GM19324 (cell line): Measurements from ENCODE around the gene NRXN3.
"Not testable (repeated sequence)": the region's sequence is repeated elsewhere in the genome, so short reads cannot be mapped to it uniquely, and the experiment has no call there.

Experiments used
- ATAC-seq: cut with Tn5 transposase; IDR thresholded peaks from one replicate; pipeline ENCODE4 v1.9.1; 2021; ENCODE audit warnings: mild to moderate bottlenecking, moderate library complexity; ENCODE audit not compliant: unreplicated experiment, low FRiP score

Gene NRXN3

GRCh38 chr14:78561074-78561473 lies 390.9 kb downstream of the NRXN3 start:
- no peak for ATAC-seq

- ATAC-seq: peak; percentile 85
These were observed 396.1 kb downstream of the NRXN3 start for GRCh38 chr14:78566026-78566858.

- ATAC-seq: peak; percentile 18
These were observed 396.6 kb downstream of the NRXN3 start for GRCh38 chr14:78566859-78567172.

- no peak for ATAC-seq
These were observed 397.2 kb downstream of the NRXN3 start for GRCh38 chr14:78567343-78567742.

- ATAC-seq: not testable (repeated sequence)
These were observed 403.6 kb downstream of the NRXN3 start for GRCh38 chr14:78573736-78574135.

GRCh38 chr14:78576437-78577166 lies 406.4 kb downstream of the NRXN3 start:
- no peak for ATAC-seq

GRCh38 chr14:78581229-78581628 lies 411.1 kb downstream of the NRXN3 start:
- ATAC-seq: no peak

- no peak for ATAC-seq
These were observed 416.5 kb downstream of the NRXN3 start for GRCh38 chr14:78586681-78587080.

- no peak for ATAC-seq
These were observed 418.7 kb downstream of the NRXN3 start for GRCh38 chr14:78588906-78589305.

GRCh38 chr14:78592616-78593219 lies 422.5 kb downstream of the NRXN3 start:
- no peak for ATAC-seq

- no peak for ATAC-seq
These were observed 423.8 kb downstream of the NRXN3 start for GRCh38 chr14:78593949-78594348.

GRCh38 chr14:78595797-78596196 lies 425.6 kb downstream of the NRXN3 start:
- ATAC-seq: no peak

- ATAC-seq: peak; percentile 77
These were observed 428.1 kb downstream of the NRXN3 start for GRCh38 chr14:78598046-78598920.

GRCh38 chr14:78605025-78605762 lies 435.0 kb downstream of the NRXN3 start:
- ATAC-seq: no peak

- no peak for ATAC-seq
These were observed 435.8 kb downstream of the NRXN3 start for GRCh38 chr14:78605897-78606500.

- no peak for ATAC-seq
These were observed 439.0 kb downstream of the NRXN3 start for GRCh38 chr14:78608998-78609787.

- no peak for ATAC-seq
These were observed 440.8 kb downstream of the NRXN3 start for GRCh38 chr14:78610994-78611393.

- no peak for ATAC-seq
These were observed 441.8 kb downstream of the NRXN3 start for GRCh38 chr14:78611796-78612571.
